OCI-LY3 (cell line): ENCODE measurements around the gene MAML2.

Experiments
- H2AFZ ChIP-seq: fragments of 200-600, 300-600 bp; shearing (Covaris generic); 2 replicates; pipeline ENCODE4 v1.6.0; 2014; ENCODE audit warnings: antibody characterized with exemption, low read depth, low read length
- H3K27ac ChIP-seq: fragments of 200-600, 300-600 bp; sonication (generic); 2 replicates; pipeline ENCODE4 v1.5.1; 2014; ENCODE audit warnings: mild to moderate bottlenecking, low read length, moderate library complexity, mixed read lengths
- H3K27me3 ChIP-seq: fragments of 200-600, 300-600 bp; sonication (generic); 2 replicates; pipeline ENCODE4 v1.6.1; 2014; ENCODE audit warnings: low read depth, low read length, mixed read lengths
- H3K36me3 ChIP-seq: fragments of 200-600, 300-600 bp; sonication (generic); replicated peaks from 2 replicates; pipeline ENCODE3; 2014; ENCODE audit warnings: low read depth, low read length, mixed read lengths
- H3K4me1 ChIP-seq: fragments of 300-600, 200-600 bp; sonication (generic); 2 replicates; pipeline ENCODE4 v1.6.1; 2014; ENCODE audit warnings: low read length, mixed read lengths
- H3K4me2 ChIP-seq: fragments of 200-600, 300-600 bp; sonication (generic); 2 replicates; pipeline ENCODE4 v1.6.1; 2014; ENCODE audit warnings: low read length, mixed read lengths
- H3K4me3 ChIP-seq: fragments of 300-600, 200-600 bp; sonication (generic); 2 replicates; pipeline ENCODE4 v1.5.1; 2014; ENCODE audit warnings: antibody characterized with exemption, mild to moderate bottlenecking, low read length, moderate library complexity
- H3K79me2 ChIP-seq: fragments of 300-600, 200-600 bp; shearing (Covaris generic); 2 replicates; pipeline ENCODE4 v1.6.1; 2014; ENCODE audit warnings: mild to moderate bottlenecking, low read length, mixed read lengths
- H3K9ac ChIP-seq: fragments of 300-600, 200-600 bp; shearing (Covaris generic); 2 replicates; pipeline ENCODE4 v1.6.0; 2014; ENCODE audit warnings: mild to moderate bottlenecking, low read length, moderate library complexity
- H3K9me3 ChIP-seq: fragments of 200-600, 300-600 bp; shearing (Covaris generic); 2 replicates; pipeline ENCODE4 v1.6.1; 2014; ENCODE audit warnings: low read length, mixed read lengths; ENCODE audit not compliant: insufficient read depth
- H4K20me1 ChIP-seq: fragments of 200-600, 300-600 bp; sonication (generic); 2 replicates; pipeline ENCODE4 v1.6.1; 2016; ENCODE audit warnings: low read length, mixed read lengths; ENCODE audit not compliant: insufficient read depth
- EZH2phosphoT487 ChIP-seq: fragments of 200-600 bp; shearing (Covaris generic); IDR thresholded peaks from 2 replicates; pipeline ENCODE4 v1.6.1; 2018; ENCODE audit warnings: antibody characterized with exemption, mixed run types, low read depth
- TF ChIP-seq, protein P1 (sequence below): fragments of 200-600, 300-600 bp; sonication (generic); IDR thresholded peaks from 2 replicates; pipeline ENCODE4 v1.5.1; 2014; ENCODE audit warnings: antibody characterized with exemption, low read length, low read depth

MAML2 gene

DNA sequence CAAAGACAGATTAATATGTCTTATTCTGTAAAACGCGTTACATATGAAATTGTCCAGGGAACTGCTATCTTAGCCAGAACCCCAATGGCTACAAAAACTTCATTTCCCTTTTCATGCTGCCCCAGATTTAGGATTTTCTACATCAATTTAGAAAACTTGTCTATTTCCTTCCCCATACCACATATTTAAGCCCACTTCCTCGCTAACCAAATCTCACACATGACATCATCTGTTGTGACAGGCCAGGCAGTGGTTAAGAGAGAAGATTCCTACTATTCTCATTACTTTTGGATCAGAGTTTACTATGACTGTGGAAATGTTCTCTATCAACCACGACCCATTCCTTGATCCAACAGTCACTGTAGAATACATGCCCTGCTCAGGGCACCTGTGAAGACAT lies 30.8 kb upstream of the MAML2 start:
- no peak overlapping the region for H3K9ac ChIP-seq
- no peak overlapping the region for H3K27ac ChIP-seq
- H3K79me2 ChIP-seq = no peaks in the 10 kb centered on the region
- TF ChIP-seq, protein P1, sequence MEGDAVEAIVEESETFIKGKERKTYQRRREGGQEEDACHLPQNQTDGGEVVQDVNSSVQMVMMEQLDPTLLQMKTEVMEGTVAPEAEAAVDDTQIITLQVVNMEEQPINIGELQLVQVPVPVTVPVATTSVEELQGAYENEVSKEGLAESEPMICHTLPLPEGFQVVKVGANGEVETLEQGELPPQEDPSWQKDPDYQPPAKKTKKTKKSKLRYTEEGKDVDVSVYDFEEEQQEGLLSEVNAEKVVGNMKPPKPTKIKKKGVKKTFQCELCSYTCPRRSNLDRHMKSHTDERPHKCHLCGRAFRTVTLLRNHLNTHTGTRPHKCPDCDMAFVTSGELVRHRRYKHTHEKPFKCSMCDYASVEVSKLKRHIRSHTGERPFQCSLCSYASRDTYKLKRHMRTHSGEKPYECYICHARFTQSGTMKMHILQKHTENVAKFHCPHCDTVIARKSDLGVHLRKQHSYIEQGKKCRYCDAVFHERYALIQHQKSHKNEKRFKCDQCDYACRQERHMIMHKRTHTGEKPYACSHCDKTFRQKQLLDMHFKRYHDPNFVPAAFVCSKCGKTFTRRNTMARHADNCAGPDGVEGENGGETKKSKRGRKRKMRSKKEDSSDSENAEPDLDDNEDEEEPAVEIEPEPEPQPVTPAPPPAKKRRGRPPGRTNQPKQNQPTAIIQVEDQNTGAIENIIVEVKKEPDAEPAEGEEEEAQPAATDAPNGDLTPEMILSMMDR = no peak
- no peak for TF ChIP-seq EZH2phosphoT487
- H3K9me3 ChIP-seq = no peaks in the 10 kb centered on the region
- no peak overlapping the region for H2AFZ ChIP-seq
- no peaks in the 10 kb centered on the region for H3K4me1 ChIP-seq
- H3K4me3 ChIP-seq = no peak overlapping the region
- no peaks in the 10 kb centered on the region for H3K27me3 ChIP-seq
- H4K20me1 ChIP-seq = no peaks in the 10 kb centered on the region
- H3K4me2 ChIP-seq = no peak overlapping the region
- peaks cover 7% of the 10 kb centered on the region for H3K36me3 ChIP-seq

DNA sequence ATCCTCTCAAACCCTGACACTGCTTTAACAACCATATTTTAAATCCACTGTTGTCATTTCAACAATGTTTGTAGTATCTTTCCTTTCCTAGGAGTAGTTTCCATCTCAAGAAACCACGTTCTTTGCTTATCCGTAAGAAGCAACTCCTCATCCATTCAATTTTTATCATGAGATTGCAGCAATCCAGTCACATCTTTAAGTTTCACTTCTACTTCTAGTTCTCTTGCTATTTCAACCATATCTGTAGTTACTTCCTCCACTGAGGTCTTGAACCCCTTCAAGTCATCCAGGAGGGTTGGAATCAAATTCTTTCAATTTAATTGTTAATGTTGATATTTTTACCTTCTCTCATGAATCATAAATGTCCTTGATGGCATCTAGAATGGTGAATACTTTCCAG lies 24.3 kb upstream of the MAML2 start:
- Histone ChIP-seq H3K27me3 (no peaks in the 10 kb centered on the region), H3K79me2 (no peaks in the 10 kb centered on the region), H4K20me1 (no peaks in the 10 kb centered on the region), H3K4me2 (peak overlapping the region; percentile 6; the same call in 1 of the 2 replicates), H3K9me3 (no peaks in the 10 kb centered on the region), H3K9ac (no peak overlapping the region), H2AFZ (no peak overlapping the region), H3K27ac (no peak overlapping the region), H3K36me3 (peaks cover 14% of the 10 kb centered on the region), H3K4me3 (no peak overlapping the region), H3K4me1 (peaks cover 8% of the 10 kb centered on the region)
- TF ChIP-seq, protein P1 = no peak
- TF ChIP-seq EZH2phosphoT487 = no peak

DNA sequence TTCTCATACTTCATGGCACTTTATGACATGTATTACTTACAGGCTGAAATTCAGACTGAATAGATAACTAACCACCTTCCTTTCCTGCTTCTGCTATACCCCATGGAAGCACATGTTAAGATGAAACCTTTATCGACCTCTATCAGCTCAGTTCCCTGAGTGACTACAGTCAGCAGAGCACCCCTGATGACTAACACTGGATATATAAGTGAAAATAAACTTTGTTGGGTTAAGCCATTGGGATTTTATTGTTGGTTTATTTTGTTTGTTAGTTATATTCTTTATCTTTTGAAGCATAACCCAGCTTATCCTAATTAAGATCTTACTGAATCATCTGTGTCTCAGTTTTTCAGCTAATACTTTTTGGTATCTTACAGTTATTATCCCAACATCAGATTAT lies 23.0 kb upstream of the MAML2 start:
- no peak overlapping the region for H3K4me3 ChIP-seq
- no peak overlapping the region for H3K4me2 ChIP-seq
- no peak overlapping the region for H3K27ac ChIP-seq
- H3K4me1 ChIP-seq = peaks cover 8% of the 10 kb centered on the region
- no peaks in the 10 kb centered on the region for H4K20me1 ChIP-seq
- peaks cover 14% of the 10 kb centered on the region for H3K36me3 ChIP-seq
- no peaks in the 10 kb centered on the region for H3K27me3 ChIP-seq
- no peak overlapping the region for H2AFZ ChIP-seq
- H3K9me3 ChIP-seq = no peaks in the 10 kb centered on the region
- TF ChIP-seq, protein P1 = no peak
- TF ChIP-seq EZH2phosphoT487 = no peak
- H3K9ac ChIP-seq = no peak overlapping the region
- no peaks in the 10 kb centered on the region for H3K79me2 ChIP-seq

DNA sequence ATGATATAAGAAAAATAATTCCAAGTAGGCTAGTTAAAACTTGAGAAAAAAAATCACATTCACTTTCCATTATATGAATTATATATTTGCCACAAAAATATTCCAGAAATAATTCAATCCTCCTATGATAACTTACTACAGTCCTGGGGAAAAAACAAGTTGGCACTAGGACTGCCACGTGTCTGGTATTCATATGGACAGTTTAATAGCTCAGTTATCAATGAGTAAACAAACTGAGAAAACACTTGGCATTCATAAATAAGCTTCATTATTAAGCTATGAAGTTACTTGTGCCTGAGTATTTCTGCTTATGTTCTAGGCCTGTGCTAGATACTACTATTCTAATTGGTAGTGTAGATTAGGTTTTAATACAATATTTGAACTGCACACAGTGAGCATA lies 22.5 kb upstream of the MAML2 start:
- Histone ChIP-seq H3K36me3 (peaks cover 13% of the 10 kb centered on the region), H2AFZ (no peak overlapping the region), H3K27me3 (no peaks in the 10 kb centered on the region), H3K4me1 (peaks cover 8% of the 10 kb centered on the region), H3K9me3 (no peaks in the 10 kb centered on the region), H3K4me3 (no peak overlapping the region), H3K4me2 (no peak overlapping the region), H3K9ac (no peak overlapping the region), H3K79me2 (no peaks in the 10 kb centered on the region), H4K20me1 (no peaks in the 10 kb centered on the region), H3K27ac (no peak overlapping the region)
- TF ChIP-seq, protein P1 = no peak
